ENCODE results near the gene GLT8D2.

Gene GLT8D2

DNA sequence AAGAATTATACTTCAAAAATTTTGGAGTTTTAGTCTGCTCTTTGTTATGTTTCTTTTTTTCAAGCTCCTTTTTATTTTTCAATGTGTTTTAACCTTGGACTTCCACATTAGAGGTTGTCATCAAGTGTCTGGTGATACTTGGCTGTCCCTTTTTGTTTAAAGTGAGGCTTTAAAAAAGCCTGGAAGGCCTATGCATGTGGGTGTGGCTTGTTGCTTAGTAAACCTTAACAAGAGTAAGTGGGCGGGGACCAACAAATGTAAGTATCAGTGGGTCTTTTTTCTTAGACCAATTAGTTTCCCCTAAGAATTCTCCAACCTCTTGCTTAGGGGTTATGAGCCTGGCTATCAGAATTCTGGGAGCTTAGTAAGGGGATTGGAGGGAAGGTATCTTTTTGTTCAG is 40.7 kb upstream of the GLT8D2 start:
- Histone ChIP-seq H3K79me2 (no peaks in the 10 kb centered on the region), H3K4me1 (no peaks in the 10 kb centered on the region), H3K36me3 (ENCODE audit: control insufficient read depth, insufficient read depth, low read length) (no peaks in the 10 kb centered on the region), H3K9ac (no peak overlapping the region), H3K27me3 (ENCODE audit: control insufficient read depth, insufficient read depth, low read length) (no peaks in the 10 kb centered on the region), H3K27ac (no peak overlapping the region), H3K4me3 (ENCODE audit: low read depth, low read length) (no peak overlapping the region), H3K4me2 (ENCODE audit: low read length) (no peak overlapping the region), H2AFZ (no peak overlapping the region), H3K9me3 (ENCODE audit: control insufficient read depth, low read length) (no peaks in the 10 kb centered on the region)
- TF ChIP-seq, protein P1, sequence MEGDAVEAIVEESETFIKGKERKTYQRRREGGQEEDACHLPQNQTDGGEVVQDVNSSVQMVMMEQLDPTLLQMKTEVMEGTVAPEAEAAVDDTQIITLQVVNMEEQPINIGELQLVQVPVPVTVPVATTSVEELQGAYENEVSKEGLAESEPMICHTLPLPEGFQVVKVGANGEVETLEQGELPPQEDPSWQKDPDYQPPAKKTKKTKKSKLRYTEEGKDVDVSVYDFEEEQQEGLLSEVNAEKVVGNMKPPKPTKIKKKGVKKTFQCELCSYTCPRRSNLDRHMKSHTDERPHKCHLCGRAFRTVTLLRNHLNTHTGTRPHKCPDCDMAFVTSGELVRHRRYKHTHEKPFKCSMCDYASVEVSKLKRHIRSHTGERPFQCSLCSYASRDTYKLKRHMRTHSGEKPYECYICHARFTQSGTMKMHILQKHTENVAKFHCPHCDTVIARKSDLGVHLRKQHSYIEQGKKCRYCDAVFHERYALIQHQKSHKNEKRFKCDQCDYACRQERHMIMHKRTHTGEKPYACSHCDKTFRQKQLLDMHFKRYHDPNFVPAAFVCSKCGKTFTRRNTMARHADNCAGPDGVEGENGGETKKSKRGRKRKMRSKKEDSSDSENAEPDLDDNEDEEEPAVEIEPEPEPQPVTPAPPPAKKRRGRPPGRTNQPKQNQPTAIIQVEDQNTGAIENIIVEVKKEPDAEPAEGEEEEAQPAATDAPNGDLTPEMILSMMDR (IDR thresholded peaks at IDR 0.05), result no peak

DNA sequence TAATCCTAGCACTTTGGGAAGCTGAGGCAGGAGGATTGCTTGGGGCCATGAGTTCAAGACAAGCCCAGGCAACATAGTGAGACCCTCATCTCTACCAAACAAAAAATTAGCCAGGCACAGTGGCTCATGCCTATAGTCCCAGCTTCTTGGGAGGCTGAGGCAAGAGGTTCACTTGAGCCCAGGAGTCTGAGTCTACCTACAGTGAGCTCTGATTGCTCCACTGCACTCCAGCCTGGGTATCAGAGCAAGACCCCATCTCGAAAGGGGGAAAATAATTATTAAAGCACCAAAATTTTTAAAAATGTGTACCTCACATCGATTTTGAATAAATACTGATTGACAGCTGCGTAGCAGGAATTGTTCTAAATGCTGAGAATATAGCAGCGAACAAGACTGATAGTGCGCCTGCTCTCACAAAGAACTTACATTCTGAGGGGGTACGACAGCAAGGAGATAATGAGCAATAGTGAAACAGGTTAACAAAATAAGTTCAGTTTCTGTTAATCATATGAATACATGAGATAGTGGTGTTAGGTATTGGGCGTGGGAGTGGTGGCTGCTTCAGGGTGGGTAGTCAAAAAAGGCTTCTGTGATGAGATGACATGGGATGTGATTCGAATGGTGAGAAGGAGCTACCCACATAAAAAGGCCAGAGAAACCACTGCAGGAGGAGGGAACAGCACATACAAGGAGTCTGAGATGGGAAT is 33.9 kb upstream of the GLT8D2 start:
- H3K27ac ChIP-seq, result no peak overlapping the region
- H3K4me2 ChIP-seq (ENCODE audit: low read length), result no peak overlapping the region
- no peak overlapping the region for H2AFZ ChIP-seq
- no peak overlapping the region for H3K4me3 ChIP-seq (ENCODE audit: low read depth, low read length)
- no peak overlapping the region for H3K9ac ChIP-seq
- no peaks in the 10 kb centered on the region for H3K9me3 ChIP-seq (ENCODE audit: control insufficient read depth, low read length)
- H3K4me1 ChIP-seq, result no peaks in the 10 kb centered on the region
- no peaks in the 10 kb centered on the region for H3K27me3 ChIP-seq (ENCODE audit: control insufficient read depth, insufficient read depth, low read length)
- H3K79me2 ChIP-seq, result peaks cover under 1% of the 10 kb centered on the region
- TF ChIP-seq, protein P1 (IDR thresholded peaks at IDR 0.05), result no peak
- no peaks in the 10 kb centered on the region for H3K36me3 ChIP-seq (ENCODE audit: control insufficient read depth, insufficient read depth, low read length)

DNA sequence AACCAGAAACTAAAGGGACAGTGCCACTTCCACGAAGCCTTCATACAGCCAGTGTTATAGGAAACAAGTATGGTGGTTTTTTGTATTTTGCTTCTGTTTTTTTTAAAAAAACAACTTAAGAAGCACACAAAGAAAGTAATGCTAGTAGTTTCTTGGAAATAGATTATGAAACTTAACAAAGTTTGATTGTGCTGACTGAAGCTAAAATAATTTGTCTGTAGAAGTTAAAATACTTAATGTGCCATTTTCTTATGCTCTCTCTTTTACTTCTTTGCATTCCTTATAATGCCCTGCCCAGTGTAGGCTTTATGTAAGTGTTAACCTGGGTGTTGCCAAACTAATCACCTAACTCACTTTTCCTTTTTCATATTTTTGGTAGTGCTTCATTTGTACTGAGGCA is 30.8 kb upstream of the GLT8D2 start:
- H3K27me3 ChIP-seq (ENCODE audit: control insufficient read depth, insufficient read depth, low read length), result no peaks in the 10 kb centered on the region
- H2AFZ ChIP-seq, result no peak overlapping the region
- TF ChIP-seq, protein P1 (IDR thresholded peaks at IDR 0.05), result no peak
- H3K9ac ChIP-seq, result no peak overlapping the region
- no peak overlapping the region for H3K4me2 ChIP-seq (ENCODE audit: low read length)
- peaks cover 12% of the 10 kb centered on the region for H3K79me2 ChIP-seq
- H3K4me3 ChIP-seq (ENCODE audit: low read depth, low read length), result no peak overlapping the region
- H3K4me1 ChIP-seq, result no peaks in the 10 kb centered on the region
- H3K36me3 ChIP-seq (ENCODE audit: control insufficient read depth, insufficient read depth, low read length), result no peaks in the 10 kb centered on the region
- H3K9me3 ChIP-seq (ENCODE audit: control insufficient read depth, low read length), result no peaks in the 10 kb centered on the region
- no peak overlapping the region for H3K27ac ChIP-seq

DNA sequence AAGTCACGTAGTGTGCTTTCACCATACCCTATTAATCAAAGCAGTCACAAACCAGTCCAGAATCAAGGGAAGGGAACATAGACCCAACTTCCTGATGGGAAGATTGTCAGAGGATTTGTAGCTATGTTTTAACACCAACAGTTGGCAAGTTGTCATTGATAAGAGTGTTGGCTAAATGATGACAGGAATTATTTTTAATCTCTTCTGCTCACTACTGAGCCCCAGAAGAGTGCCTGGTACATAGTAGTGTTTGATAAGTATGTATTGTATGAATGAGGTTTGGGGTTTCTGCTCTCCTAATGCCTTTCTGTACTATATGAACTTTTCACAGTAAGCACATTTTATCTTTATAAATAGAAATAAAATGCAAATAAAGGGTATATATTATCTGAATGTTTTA is 29.0 kb upstream of the GLT8D2 start:
- H3K9ac ChIP-seq, result no peak overlapping the region
- no peak overlapping the region for H3K4me3 ChIP-seq (ENCODE audit: low read depth, low read length)

More for the DNA sequence above, 29.0 kb upstream of the GLT8D2 start:
- H3K27me3 ChIP-seq (ENCODE audit: control insufficient read depth, insufficient read depth, low read length), result no peaks in the 10 kb centered on the region
- no peaks in the 10 kb centered on the region for H3K9me3 ChIP-seq (ENCODE audit: control insufficient read depth, low read length)
- TF ChIP-seq, protein P1 (IDR thresholded peaks at IDR 0.05), result no peak
- peaks cover 15% of the 10 kb centered on the region for H3K79me2 ChIP-seq
- no peak overlapping the region for H3K4me2 ChIP-seq (ENCODE audit: low read length)
- H3K4me1 ChIP-seq, result no peaks in the 10 kb centered on the region
- no peak overlapping the region for H2AFZ ChIP-seq
- no peak overlapping the region for H3K27ac ChIP-seq
- H3K36me3 ChIP-seq (ENCODE audit: control insufficient read depth, insufficient read depth, low read length), result no peaks in the 10 kb centered on the region
